ENCODE measurements around the gene NSL1. TPM values are rescaled to one million over a fixed set of nuclear protein-coding genes. Genes with fewer than 3 reads are reported as not detected.

The NSL1 gene
- total and polyA plus RNA-seq, 2 donors (not counting 1 experiment from before 2014, with no cell fraction given) = 21.4 to 24.4 TPM

DNA sequence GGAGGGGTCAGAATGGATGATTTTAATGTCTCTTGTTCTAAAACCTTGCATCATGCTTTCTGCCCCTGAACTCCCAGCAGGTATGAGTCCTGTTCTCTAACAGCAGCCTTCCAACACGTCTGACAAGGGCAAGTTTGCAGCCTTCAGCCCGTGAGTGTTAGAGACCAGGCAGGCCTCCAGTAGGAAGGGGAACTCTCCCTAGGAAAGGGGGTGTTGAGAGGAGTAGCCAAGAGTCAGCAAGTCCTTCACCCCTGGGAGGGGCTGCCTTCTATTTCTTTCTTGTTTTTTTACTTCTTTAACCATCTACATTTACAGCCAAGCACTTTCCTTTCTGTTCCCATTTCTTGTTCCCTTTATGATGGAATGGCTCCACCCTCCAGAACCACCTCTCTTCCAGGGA, 106.1 kb downstream of the NSL1 start:
- H3K36me3 ChIP-seq (ENCODE audit: control insufficient read depth, insufficient read depth, low read length) = peaks cover 1% of the 10 kb centered on the region
- no peak overlapping the region for H2AFZ ChIP-seq (ENCODE audit: low read length)
- H4K20me1 ChIP-seq (ENCODE audit: control insufficient read depth, extremely low read depth, insufficient read depth, low read length) = no peaks in the 10 kb centered on the region
- no peak overlapping the region for H3K27ac ChIP-seq (ENCODE audit: insufficient read depth, low read length)
- H3K4me1 ChIP-seq (ENCODE audit: control insufficient read depth, extremely low read depth, insufficient read depth, low read length) = peaks cover 4% of the 10 kb centered on the region
- no peaks in the 10 kb centered on the region for H3K79me2 ChIP-seq (ENCODE audit: control insufficient read depth, insufficient read depth, low read length)
- H3K9me3 ChIP-seq (ENCODE audit: control insufficient read depth, insufficient read depth, low read depth, low read length) = no peaks in the 10 kb centered on the region
- TF ChIP-seq EZH2 (IDR thresholded peaks at IDR 0.05; ENCODE audit: low read length, missing control alignments) = no peak
- TF ChIP-seq, protein P1, sequence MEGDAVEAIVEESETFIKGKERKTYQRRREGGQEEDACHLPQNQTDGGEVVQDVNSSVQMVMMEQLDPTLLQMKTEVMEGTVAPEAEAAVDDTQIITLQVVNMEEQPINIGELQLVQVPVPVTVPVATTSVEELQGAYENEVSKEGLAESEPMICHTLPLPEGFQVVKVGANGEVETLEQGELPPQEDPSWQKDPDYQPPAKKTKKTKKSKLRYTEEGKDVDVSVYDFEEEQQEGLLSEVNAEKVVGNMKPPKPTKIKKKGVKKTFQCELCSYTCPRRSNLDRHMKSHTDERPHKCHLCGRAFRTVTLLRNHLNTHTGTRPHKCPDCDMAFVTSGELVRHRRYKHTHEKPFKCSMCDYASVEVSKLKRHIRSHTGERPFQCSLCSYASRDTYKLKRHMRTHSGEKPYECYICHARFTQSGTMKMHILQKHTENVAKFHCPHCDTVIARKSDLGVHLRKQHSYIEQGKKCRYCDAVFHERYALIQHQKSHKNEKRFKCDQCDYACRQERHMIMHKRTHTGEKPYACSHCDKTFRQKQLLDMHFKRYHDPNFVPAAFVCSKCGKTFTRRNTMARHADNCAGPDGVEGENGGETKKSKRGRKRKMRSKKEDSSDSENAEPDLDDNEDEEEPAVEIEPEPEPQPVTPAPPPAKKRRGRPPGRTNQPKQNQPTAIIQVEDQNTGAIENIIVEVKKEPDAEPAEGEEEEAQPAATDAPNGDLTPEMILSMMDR (conservative IDR thresholded peaks at IDR 0.05 in 1 of 2, IDR thresholded peaks at IDR 0.05 in 1 of 2; ENCODE audit: low read depth in 1 of 2, low read length in 2 of 2) = no peak
- no peak overlapping the region for H3K4me3 ChIP-seq (replicated peaks in 1 of 4; ENCODE audit: control extremely low read depth in 1 of 4, insufficient read depth in 1 of 4, low read depth in 3 of 4, low read length in 4 of 4)
- H3K9ac ChIP-seq (ENCODE audit: insufficient read depth, low read length) = no peak overlapping the region
- no peak overlapping the region for H3K4me2 ChIP-seq (ENCODE audit: extremely low read depth, insufficient read depth, low read length)
- H3K27me3 ChIP-seq (ENCODE audit: control insufficient read depth, insufficient read depth, low read length) = no peaks in the 10 kb centered on the region
- DNase-seq (ENCODE audit: low read depth in 2 of 2) = no peak

DNA sequence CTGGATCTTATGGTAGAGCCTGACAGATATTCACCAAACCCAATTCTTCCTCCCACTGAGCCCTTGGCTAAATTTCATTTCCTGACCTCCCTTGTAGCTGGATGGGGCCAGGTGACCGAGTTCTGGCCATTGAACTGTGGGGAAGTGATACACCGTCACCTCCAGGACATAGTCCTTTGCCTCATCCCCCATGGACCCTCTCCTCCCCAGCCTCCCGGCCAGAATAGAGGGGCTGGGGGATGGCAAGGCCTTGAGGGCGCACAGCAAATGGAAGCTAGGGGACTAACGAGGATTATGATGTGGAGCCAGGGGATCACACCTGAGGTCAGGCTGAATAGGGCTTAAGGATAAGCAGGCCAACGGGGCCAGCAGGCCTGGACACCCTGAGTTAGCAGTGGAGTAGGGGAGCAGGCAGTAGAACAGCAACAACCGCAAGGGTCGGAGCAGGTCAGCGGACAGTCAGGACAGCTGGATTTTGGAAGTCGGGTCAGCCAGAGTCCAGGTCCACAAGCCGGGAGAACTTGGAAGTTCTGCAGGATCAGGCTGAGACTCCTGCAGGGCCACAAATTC, 107.0 kb downstream of the NSL1 start:
- no peak for TF ChIP-seq EZH2 (IDR thresholded peaks at IDR 0.05; ENCODE audit: low read length, missing control alignments)
- TF ChIP-seq, protein P1 (conservative IDR thresholded peaks at IDR 0.05 in 1 of 2, IDR thresholded peaks at IDR 0.05 in 1 of 2; ENCODE audit: low read depth in 1 of 2, low read length in 2 of 2) = no peak
- H3K27me3 ChIP-seq (ENCODE audit: control insufficient read depth, insufficient read depth, low read length) = no peaks in the 10 kb centered on the region
- H4K20me1 ChIP-seq (ENCODE audit: control insufficient read depth, extremely low read depth, insufficient read depth, low read length) = no peaks in the 10 kb centered on the region
- H3K79me2 ChIP-seq (ENCODE audit: control insufficient read depth, insufficient read depth, low read length) = no peaks in the 10 kb centered on the region
- H3K9ac ChIP-seq (ENCODE audit: insufficient read depth, low read length) = no peak overlapping the region
- H3K9me3 ChIP-seq (ENCODE audit: control insufficient read depth, insufficient read depth, low read depth, low read length) = no peaks in the 10 kb centered on the region
- no peak overlapping the region for H3K4me3 ChIP-seq (replicated peaks in 1 of 4; ENCODE audit: control extremely low read depth in 1 of 4, insufficient read depth in 1 of 4, low read depth in 3 of 4, low read length in 4 of 4)
- H3K4me1 ChIP-seq (ENCODE audit: control insufficient read depth, extremely low read depth, insufficient read depth, low read length) = peaks cover 4% of the 10 kb centered on the region
- peaks cover 1% of the 10 kb centered on the region for H3K36me3 ChIP-seq (ENCODE audit: control insufficient read depth, insufficient read depth, low read length)
- H2AFZ ChIP-seq (ENCODE audit: low read length) = no peak overlapping the region
- no peak for DNase-seq (ENCODE audit: low read depth in 2 of 2)
- no peak overlapping the region for H3K27ac ChIP-seq (ENCODE audit: insufficient read depth, low read length)
- no peak overlapping the region for H3K4me2 ChIP-seq (ENCODE audit: extremely low read depth, insufficient read depth, low read length)

DNA sequence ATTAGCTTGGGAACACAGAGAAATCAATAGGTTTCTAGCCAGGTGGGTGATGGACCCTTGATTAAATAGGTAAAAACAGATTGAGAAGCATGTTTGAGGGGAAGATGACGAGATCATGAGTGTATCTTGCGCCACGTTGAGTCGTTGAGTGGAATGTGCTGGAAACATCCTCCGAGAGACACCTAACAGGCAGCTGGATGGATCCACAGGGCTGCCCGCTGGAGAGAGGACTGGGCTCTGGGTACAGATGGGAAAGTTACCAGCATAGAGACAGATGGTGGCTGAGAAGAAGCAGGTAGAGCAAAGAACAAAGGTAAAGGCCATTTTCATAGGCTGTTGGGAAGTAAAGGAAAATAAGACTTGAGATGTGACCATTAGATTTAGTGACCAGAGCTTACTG, 107.5 kb downstream of the NSL1 start:
- no peak for TF ChIP-seq EZH2 (IDR thresholded peaks at IDR 0.05; ENCODE audit: low read length, missing control alignments)
- TF ChIP-seq, protein P1 (conservative IDR thresholded peaks at IDR 0.05 in 1 of 2, IDR thresholded peaks at IDR 0.05 in 1 of 2; ENCODE audit: low read depth in 1 of 2, low read length in 2 of 2) = no peak
- H4K20me1 ChIP-seq (ENCODE audit: control insufficient read depth, extremely low read depth, insufficient read depth, low read length) = no peaks in the 10 kb centered on the region
- no peaks in the 10 kb centered on the region for H3K79me2 ChIP-seq (ENCODE audit: control insufficient read depth, insufficient read depth, low read length)
- DNase-seq (ENCODE audit: low read depth in 2 of 2) = no peak
- no peak overlapping the region for H3K27ac ChIP-seq (ENCODE audit: insufficient read depth, low read length)
- peaks cover 4% of the 10 kb centered on the region for H3K4me1 ChIP-seq (ENCODE audit: control insufficient read depth, extremely low read depth, insufficient read depth, low read length)
- H3K4me3 ChIP-seq (replicated peaks in 1 of 4; ENCODE audit: control extremely low read depth in 1 of 4, insufficient read depth in 1 of 4, low read depth in 3 of 4, low read length in 4 of 4) = no peak overlapping the region
- H3K4me2 ChIP-seq (ENCODE audit: extremely low read depth, insufficient read depth, low read length) = no peak overlapping the region
- H2AFZ ChIP-seq (ENCODE audit: low read length) = no peak overlapping the region
- no peaks in the 10 kb centered on the region for H3K9me3 ChIP-seq (ENCODE audit: control insufficient read depth, insufficient read depth, low read depth, low read length)
- H3K9ac ChIP-seq (ENCODE audit: insufficient read depth, low read length) = no peak overlapping the region
- no peaks in the 10 kb centered on the region for H3K27me3 ChIP-seq (ENCODE audit: control insufficient read depth, insufficient read depth, low read length)
- peaks cover 1% of the 10 kb centered on the region for H3K36me3 ChIP-seq (ENCODE audit: control insufficient read depth, insufficient read depth, low read length)

All from fibroblast of lung (primary cell).